Measurements from ENCODE around the gene ATP5F1D.

ATP5F1D gene

GRCh38 chr19:1271528-1272422, 30.2 kb downstream of the ATP5F1D start:
- no peak for DNase-seq

- DNase-seq = no peak
Measured at GRCh38 chr19:1272423-1273262, 31.1 kb downstream of the ATP5F1D start.

- DNase-seq = no peak
Measured at GRCh38 chr19:1273263-1274041, 31.9 kb downstream of the ATP5F1D start.

- DNase-seq = no peak
Measured at GRCh38 chr19:1274081-1274851, 32.7 kb downstream of the ATP5F1D start.

- no peak for DNase-seq
Measured at GRCh38 chr19:1274852-1275259, 33.3 kb downstream of the ATP5F1D start.

- peak; percentile 76 for DNase-seq
Measured at GRCh38 chr19:1275260-1275975, 33.9 kb downstream of the ATP5F1D start, which contains the start of gene FAM174C. Gene FAM174C, plus strand, starts transcription at chr19:1275530. Its CDS starts 20 bp downstream, at chr19:1275550.

- DNase-seq = no peak
Measured at GRCh38 chr19:1275976-1276627, 34.6 kb downstream of the ATP5F1D start.

- no peak for DNase-seq
Measured at GRCh38 chr19:1276628-1277022, 35.1 kb downstream of the ATP5F1D start.

GRCh38 chr19:1277061-1277460, 35.5 kb downstream of the ATP5F1D start:
- DNase-seq = no peak

GRCh38 chr19:1278074-1278473, 36.5 kb downstream of the ATP5F1D start:
- no peak for DNase-seq

- no peak for DNase-seq
Measured at GRCh38 chr19:1278713-1279660, 37.4 kb downstream of the ATP5F1D start.

- no peak for DNase-seq
Measured at GRCh38 chr19:1279782-1280341, 38.3 kb downstream of the ATP5F1D start.

GRCh38 chr19:1280636-1281568, 39.4 kb downstream of the ATP5F1D start:
- DNase-seq = no peak

GRCh38 chr19:1281569-1282287, 40.2 kb downstream of the ATP5F1D start:
- DNase-seq = no peak

- DNase-seq = no peak
Measured at GRCh38 chr19:1282588-1283206, 41.1 kb downstream of the ATP5F1D start.

GRCh38 chr19:1283207-1283916, 41.8 kb downstream of the ATP5F1D start:
- no peak for DNase-seq

Data from cortex of kidney (tissue), 1 donor.